H1 (cell line): ENCODE measurements around the gene VARS2.

Experiments used
- CREB1 ChIP-seq: IDR thresholded peaks from 2 replicates; pipeline ENCODE4 v1.6.1; 2012; ENCODE audit warnings: inconsistent platforms
- EP300 ChIP-seq, 2 experiments: IDR thresholded peaks; 1 replicate in 1 of 2; 2 replicates in 1 of 2; pipeline ENCODE4 v1.6.1; 2011 to 2012; ENCODE audit warnings: low read depth in 2 of 2, low read length in 2 of 2, mild to moderate bottlenecking in 2 of 2, borderline replicate concordance in 1 of 2, inconsistent platforms in 1 of 2, moderate library complexity in 1 of 2
- EZH2 ChIP-seq: fragments of 200-600 bp; sonication (generic); IDR thresholded peaks from 2 replicates; pipeline ENCODE4 v1.7.1; 2012; ENCODE audit warnings: low read depth, mild to moderate bottlenecking, moderate library complexity, low read length, inconsistent platforms; ENCODE audit not compliant: severe bottlenecking
- GABPA ChIP-seq: IDR thresholded peaks from 2 replicates; pipeline ENCODE4 v1.6.1; 2011; ENCODE audit warnings: mild to moderate bottlenecking, low read length, moderate library complexity, borderline replicate concordance; ENCODE audit not compliant: insufficient read depth
- GTF2F1 ChIP-seq: IDR thresholded peaks from 2 replicates; pipeline ENCODE4 v1.6.1; 2012; ENCODE audit warnings: low read depth, low read length, improper control_type of control experiment, borderline replicate concordance
- HDAC6 ChIP-seq: IDR thresholded peaks from one replicate; pipeline ENCODE4 v1.7.1; 2012; ENCODE audit warnings: low read depth, mild to moderate bottlenecking, inconsistent platforms, low read length, moderate library complexity
- JUN ChIP-seq: IDR thresholded peaks from 2 replicates; pipeline ENCODE4 v1.6.1; 2011; ENCODE audit warnings: low read depth, mild to moderate bottlenecking, improper control_type of control experiment, low read length
- POLR2A ChIP-seq, 2 experiments: IDR thresholded peaks; 1 replicate in 1 of 2; 2 replicates in 1 of 2; pipeline ENCODE4 v1.6.1; 2011; ENCODE audit warnings: low read depth in 2 of 2, low read length in 2 of 2, mild to moderate bottlenecking in 2 of 2; ENCODE audit errors: control extremely low read depth in 1 of 2
- POLR2AphosphoS5 ChIP-seq: IDR thresholded peaks from 2 replicates; pipeline ENCODE4 v1.6.1; 2011; ENCODE audit warnings: low read depth, low read length
- RAD21 ChIP-seq, 2 experiments: IDR thresholded peaks in 1 of 2; conservative IDR thresholded peaks in 1 of 2; 2 replicates each; pipeline ENCODE4 v1.6.1; 2011; ENCODE audit warnings: low read depth in 2 of 2, low read length in 2 of 2, improper control_type of control experiment in 1 of 2, inconsistent platforms in 1 of 2, mild to moderate bottlenecking in 1 of 2, moderate library complexity in 1 of 2
- SP1 ChIP-seq: IDR thresholded peaks from 2 replicates; pipeline ENCODE4 v1.6.1; 2011; ENCODE audit warnings: low read depth, low read length
- TAF7 ChIP-seq: optimal IDR thresholded peaks from 2 replicates; pipeline ENCODE3; 2011; ENCODE audit warnings: low read depth, mild to moderate bottlenecking, inconsistent platforms, low read length, moderate library complexity, borderline replicate concordance
- TF ChIP-seq, protein P1 (sequence below), 3 experiments: IDR thresholded peaks; 1 replicate in 2 of 3; 2 replicates in 1 of 3; pipeline versions ENCODE4 v1.5.1 to v1.6.1; 2011; ENCODE audit warnings: low read length in 3 of 3, mild to moderate bottlenecking in 3 of 3, inconsistent platforms in 2 of 3, low read depth in 1 of 3, moderate library complexity in 1 of 3; ENCODE audit not compliant: insufficient read depth in 1 of 3; ENCODE audit errors: control extremely low read depth in 1 of 3

DNA sequence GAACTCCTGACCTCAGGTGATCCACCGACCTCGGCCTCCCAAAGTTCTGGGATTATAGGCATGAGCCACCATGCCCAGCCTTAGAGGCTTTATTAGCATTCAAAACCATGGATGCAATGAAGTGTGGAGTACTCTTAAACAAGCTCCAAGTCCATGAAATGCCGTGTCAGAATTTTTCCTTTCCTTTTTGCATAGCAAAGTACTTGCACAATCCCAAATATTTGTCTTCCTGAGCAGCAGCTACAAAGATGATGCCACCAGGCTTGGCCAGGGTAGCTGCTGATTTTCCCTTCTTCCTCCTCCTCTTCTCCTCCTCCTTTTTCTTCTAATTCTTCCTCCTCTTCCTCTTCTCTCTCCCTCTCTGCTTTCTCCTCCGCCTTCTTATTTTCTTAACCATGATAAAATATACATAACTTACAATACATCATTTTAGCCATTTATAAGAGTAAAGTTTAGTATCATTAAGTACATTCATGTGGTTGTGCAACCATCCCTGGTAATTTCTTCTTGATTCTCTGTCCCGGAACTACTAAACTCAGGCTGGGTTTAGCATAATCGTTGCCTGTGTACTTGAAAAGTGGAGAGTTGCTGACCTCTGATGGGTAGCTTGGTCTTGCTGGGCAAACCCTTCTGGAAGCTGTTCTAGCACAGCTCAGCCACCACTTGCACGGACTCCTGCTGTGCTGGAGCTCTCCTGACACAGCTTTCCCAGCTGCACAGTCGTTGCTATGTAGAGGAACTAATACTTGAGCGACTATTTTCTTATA is 47.1 kb downstream of the VARS2 start:
- TF ChIP-seq GTF2F1 = no peak
- TF ChIP-seq RAD21 (IDR thresholded peaks at IDR 0.05 in 1 of 2, conservative IDR thresholded peaks at IDR 0.05 in 1 of 2; ENCODE audit: low read depth in 2 of 2, low read length in 2 of 2) = no peak
- no peak for TF ChIP-seq EZH2
- TF ChIP-seq POLR2AphosphoS5 = no peak
- TF ChIP-seq POLR2A (IDR thresholded peaks at IDR 0.05; ENCODE audit: control extremely low read depth in 1 of 2, low read depth in 2 of 2, low read length in 2 of 2) = no peak
- TF ChIP-seq JUN = no peak
- no peak for TF ChIP-seq CREB1
- no peak for TF ChIP-seq EP300 (IDR thresholded peaks at IDR 0.05; ENCODE audit: borderline replicate concordance in 1 of 2, low read depth in 2 of 2, low read length in 2 of 2)
- TF ChIP-seq, protein P1, sequence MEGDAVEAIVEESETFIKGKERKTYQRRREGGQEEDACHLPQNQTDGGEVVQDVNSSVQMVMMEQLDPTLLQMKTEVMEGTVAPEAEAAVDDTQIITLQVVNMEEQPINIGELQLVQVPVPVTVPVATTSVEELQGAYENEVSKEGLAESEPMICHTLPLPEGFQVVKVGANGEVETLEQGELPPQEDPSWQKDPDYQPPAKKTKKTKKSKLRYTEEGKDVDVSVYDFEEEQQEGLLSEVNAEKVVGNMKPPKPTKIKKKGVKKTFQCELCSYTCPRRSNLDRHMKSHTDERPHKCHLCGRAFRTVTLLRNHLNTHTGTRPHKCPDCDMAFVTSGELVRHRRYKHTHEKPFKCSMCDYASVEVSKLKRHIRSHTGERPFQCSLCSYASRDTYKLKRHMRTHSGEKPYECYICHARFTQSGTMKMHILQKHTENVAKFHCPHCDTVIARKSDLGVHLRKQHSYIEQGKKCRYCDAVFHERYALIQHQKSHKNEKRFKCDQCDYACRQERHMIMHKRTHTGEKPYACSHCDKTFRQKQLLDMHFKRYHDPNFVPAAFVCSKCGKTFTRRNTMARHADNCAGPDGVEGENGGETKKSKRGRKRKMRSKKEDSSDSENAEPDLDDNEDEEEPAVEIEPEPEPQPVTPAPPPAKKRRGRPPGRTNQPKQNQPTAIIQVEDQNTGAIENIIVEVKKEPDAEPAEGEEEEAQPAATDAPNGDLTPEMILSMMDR (IDR thresholded peaks at IDR 0.05; ENCODE audit: control extremely low read depth in 1 of 3, insufficient read depth in 1 of 3, low read depth in 1 of 3, low read length in 3 of 3) = no peak
- no peak for TF ChIP-seq HDAC6
- no peak for TF ChIP-seq SP1
- TF ChIP-seq GABPA = no peak
- no peak for TF ChIP-seq TAF7
